WERI-Rb-1 (cell line): ENCODE results near the gene TRIM40.
A peak's percentile ranks its signal among the peaks of the same experiment; 100 is the strongest.

Experiments used
- DNase-seq: peaks from one replicate; pipeline ENCODE4 v3.0.0-alpha.2; 2020
- H3K27ac ChIP-seq: fragments of 250-450 bp; sonication (Bioruptor Pico); 2 replicates; pipeline ENCODE4 v1.5.1; 2020; ENCODE audit warnings: mild to moderate bottlenecking, moderate library complexity
- H3K27me3 ChIP-seq: fragments of 250-450 bp; sonication (Bioruptor Pico); 2 replicates; pipeline ENCODE4 v1.5.1; 2021; ENCODE audit warnings: mild to moderate bottlenecking, low read depth, moderate library complexity; ENCODE audit not compliant: insufficient read depth, severe bottlenecking
- H3K36me3 ChIP-seq: fragments of 250-450 bp; sonication (Bioruptor Pico); 2 replicates; pipeline ENCODE4 v1.5.1; 2020; ENCODE audit warnings: mild to moderate bottlenecking, moderate library complexity
- H3K4me3 ChIP-seq: 2 replicates; pipeline ENCODE4 v1.5.1; 2011; ENCODE audit warnings: low read depth, mild to moderate bottlenecking, control low read depth, low read length
- H3K9me3 ChIP-seq: fragments of 250-450 bp; sonication (Bioruptor Pico); 2 replicates; pipeline ENCODE4 v1.5.1; 2021; ENCODE audit warnings: mild to moderate bottlenecking, moderate library complexity; ENCODE audit not compliant: severe bottlenecking
- CTCF ChIP-seq: IDR thresholded peaks from 2 replicates; pipeline ENCODE4 v1.5.1; 2011; ENCODE audit warnings: low read depth, mild to moderate bottlenecking, control low read depth, inconsistent platforms, low read length

Gene TRIM40

GRCh38 chr6:30144811-30145210, 8.9 kb downstream of the TRIM40 start:
- H3K4me3 ChIP-seq, result no peak overlapping the region
- H3K9me3 ChIP-seq, result peaks cover 2% of the 10 kb centered on the region
- TF ChIP-seq CTCF, result no peak
- H3K36me3 ChIP-seq, result no peaks in the 10 kb centered on the region
- no peak overlapping the region for H3K27ac ChIP-seq
- DNase-seq, result no peak
- H3K27me3 ChIP-seq, result peaks cover 95% of the 10 kb centered on the region

- no peak for TF ChIP-seq CTCF
- DNase-seq, result no peak
- no peaks in the 10 kb centered on the region for H3K36me3 ChIP-seq
- H3K9me3 ChIP-seq, result peaks cover 1% of the 10 kb centered on the region
- no peak overlapping the region for H3K4me3 ChIP-seq
- H3K27ac ChIP-seq, result no peak overlapping the region
- H3K27me3 ChIP-seq, result peaks cover 97% of the 10 kb centered on the region
Observed at GRCh38 chr6:30145818-30146217, 9.9 kb downstream of the TRIM40 start.

- H3K4me3 ChIP-seq, result no peak overlapping the region
- H3K9me3 ChIP-seq, result peaks cover 4% of the 10 kb centered on the region
- H3K27ac ChIP-seq, result no peak overlapping the region
- no peak for DNase-seq
- no peaks in the 10 kb centered on the region for H3K36me3 ChIP-seq
- TF ChIP-seq CTCF, result no peak
- peaks cover 97% of the 10 kb centered on the region for H3K27me3 ChIP-seq
Observed at GRCh38 chr6:30147096-30147495, 11.2 kb downstream of the TRIM40 start.

GRCh38 chr6:30149234-30149633, 13.3 kb downstream of the TRIM40 start:
- Histone ChIP-seq H3K27me3 (peaks cover 97% of the 10 kb centered on the region), H3K27ac (no peak overlapping the region), H3K36me3 (no peaks in the 10 kb centered on the region), H3K4me3 (no peak overlapping the region), H3K9me3 (peaks cover 4% of the 10 kb centered on the region)
- 0 out of 2 replicates have a peak, but pooled peaks have one; percentile 4 for TF ChIP-seq CTCF
- DNase-seq, result no peak

- Histone ChIP-seq H3K36me3 (no peaks in the 10 kb centered on the region), H3K27me3 (peaks cover 97% of the 10 kb centered on the region)
- no peak for TF ChIP-seq CTCF
Observed at GRCh38 chr6:30149858-30150550, 14.1 kb downstream of the TRIM40 start.

More at GRCh38 chr6:30149858-30150550, 14.1 kb downstream of the TRIM40 start:
- DNase-seq, result no peak
- Histone ChIP-seq H3K9me3 (peaks cover 4% of the 10 kb centered on the region), H3K4me3 (no peak overlapping the region), H3K27ac (no peak overlapping the region)
